Posterior vena cava (tissue), 2 donors: Measurements from ENCODE around the gene PRDX2. TPM values are rescaled to one million over a fixed set of nuclear protein-coding genes. Genes with fewer than 3 reads are reported as not detected.
"Not testable (repeated sequence)": the region's sequence is repeated elsewhere in the genome, so short reads cannot be mapped to it uniquely, and the experiment has no call there.

Experiments used
- DNase-seq: peaks from one replicate; pipeline ENCODE4 v3.0.0-alpha.2; 2020; ENCODE audit warnings: low spot score
- intact Hi-C, 2 donors: fragments of 100-400 bp; cut with DNase I; formaldehyde crosslinking; loops; one replicate each; pipeline versions ENCODE4 v1.14.1 to v1.14.2; 2022 to 2023
- total RNA-seq, 2 donors: library from RNA; stranded (reverse); fragmentation: NEBNext Ultra II Directional; extraction: Animal tissue kit (Norgen Biotek cat#: 25700); gene quantifications; one replicate each; pipeline ENCODE4 v1.2.1, GENCODE V29; 2021
- donor health status: DM: yes; HTN: yes; CAD: no.
- donor health status: DM: yes; HTN: yes; CAD: no.

The PRDX2 gene
- total RNA-seq, 2 donors from 2014 or later, result 126 to 130 TPM

DNA sequence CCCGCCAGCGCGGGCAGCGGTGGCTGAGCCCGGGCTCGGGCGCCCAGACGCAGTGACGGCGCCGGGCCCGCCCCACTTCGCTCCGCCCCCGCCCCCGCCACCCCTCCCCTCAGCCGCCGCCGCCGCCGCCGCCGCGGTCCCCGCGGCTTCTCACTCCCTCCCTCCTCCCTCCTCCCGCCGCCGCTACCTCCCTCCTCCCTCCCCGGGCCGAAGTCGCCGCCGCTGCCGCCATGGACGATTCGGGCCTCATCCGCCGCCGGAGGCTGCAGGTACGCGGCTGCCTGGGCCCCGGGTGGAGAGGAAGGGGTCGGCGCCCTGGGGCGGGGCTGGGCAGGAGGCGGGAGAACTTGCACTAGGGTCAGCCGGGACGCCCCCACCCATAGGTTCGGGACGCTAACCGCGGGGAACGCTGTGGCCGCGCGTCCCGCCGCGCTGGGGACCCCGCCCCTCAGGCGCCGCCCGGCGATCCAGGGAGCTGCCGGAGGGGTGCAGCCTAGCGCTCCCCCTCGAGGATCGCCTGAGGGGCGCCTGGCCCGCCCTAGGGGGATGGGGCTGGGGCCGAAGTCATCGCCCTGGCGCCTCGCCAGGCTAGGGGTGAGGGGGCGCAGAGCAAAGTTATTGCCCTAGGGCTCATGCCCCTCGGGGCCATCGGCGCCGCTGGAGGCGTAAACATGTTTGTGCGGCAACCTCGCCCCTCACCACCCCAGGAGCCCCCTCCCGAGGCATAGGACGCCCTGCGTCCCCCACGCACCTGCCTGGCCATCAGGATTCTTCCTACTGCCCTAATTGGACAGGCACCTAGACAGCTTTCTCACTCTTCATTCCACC lies 32.4 kb upstream of the PRDX2 start:
- DNase-seq, result no peak
- intact Hi-C loops, result no loop called here

DNA sequence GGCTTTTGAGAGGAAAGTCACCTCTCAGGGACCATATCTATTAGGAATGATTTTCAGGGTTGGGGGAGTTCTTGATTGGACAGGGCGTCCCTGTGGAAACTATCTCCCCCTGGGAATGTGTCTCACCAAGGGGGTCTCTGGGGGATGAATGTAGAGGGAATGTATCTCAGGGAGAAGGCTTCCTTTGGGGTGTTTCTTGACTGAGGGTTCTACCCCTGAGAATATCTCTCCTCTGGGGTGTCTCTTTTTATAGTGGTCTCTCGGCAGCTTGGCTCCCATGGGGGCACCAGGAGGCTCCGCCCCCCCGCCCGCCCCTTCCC lies 31.8 kb upstream of the PRDX2 start:
- no peak for DNase-seq
- intact Hi-C loops, result no loop called here

DNA sequence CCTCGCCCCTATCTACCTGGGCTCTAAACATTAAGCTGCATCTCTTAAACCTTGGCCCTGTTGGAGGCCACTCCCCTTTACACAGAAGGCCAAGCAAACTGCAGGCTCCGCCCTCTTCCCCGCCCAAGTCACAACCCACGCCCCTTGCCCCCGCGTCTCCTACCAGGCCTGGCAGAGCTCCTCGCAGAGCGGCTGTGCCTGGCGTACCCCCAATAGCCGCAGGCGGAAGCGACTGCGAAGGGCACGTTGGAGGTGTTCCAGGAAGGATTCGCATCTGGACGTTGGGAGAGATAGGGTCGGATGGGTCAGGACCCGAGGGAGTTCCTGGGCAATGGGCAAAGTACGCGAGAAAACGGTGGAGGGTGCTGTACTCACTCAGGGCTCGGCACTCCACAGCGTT lies 26.9 kb upstream of the PRDX2 start:
- no peak for DNase-seq
- intact Hi-C loops, result no loop called here

DNA sequence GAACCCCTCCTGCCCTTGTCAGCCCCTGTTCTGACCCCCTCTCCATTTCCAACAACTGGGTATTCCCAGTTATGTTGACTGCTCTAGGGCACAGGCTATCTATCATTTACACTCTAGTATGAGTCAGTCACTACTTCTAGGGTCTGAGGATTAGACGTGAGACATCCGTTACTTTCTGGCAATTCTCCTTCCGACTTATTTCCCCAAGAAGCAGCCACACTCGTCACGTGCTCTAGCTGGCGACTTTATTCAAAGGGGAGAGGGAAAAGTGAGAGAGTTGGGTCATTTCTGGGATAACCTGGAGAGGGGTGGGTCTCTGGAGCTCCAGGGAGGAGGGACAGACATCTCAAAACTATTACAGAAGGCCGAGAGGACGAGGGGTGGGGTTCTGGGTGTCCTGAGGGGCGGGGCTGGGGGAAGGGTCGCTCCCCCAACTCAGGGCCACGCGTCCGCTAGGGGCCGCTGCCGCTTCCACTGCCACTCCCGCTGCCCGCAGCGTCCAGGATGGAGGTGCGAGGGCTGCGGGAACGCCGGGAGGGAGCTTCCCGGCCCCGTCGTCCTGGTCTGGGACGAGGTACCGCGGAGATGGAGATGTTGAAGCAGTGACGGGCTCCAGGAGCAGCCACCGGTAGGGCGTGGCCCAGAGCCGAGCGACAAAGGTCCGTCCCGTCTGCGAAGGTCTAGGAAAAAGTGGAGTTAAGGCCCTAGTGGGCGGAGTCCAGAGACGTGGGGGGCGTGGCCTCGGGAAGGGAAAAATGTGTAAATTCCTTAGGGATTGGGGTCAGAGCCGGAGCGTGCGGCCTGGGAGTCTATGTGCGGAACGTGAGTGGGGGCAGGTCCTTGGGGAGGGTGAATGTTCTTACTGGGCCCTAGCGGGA lies 23.9 kb upstream of the PRDX2 start:
- intact Hi-C loops, result no loop called here
- no peak for DNase-seq

DNA sequence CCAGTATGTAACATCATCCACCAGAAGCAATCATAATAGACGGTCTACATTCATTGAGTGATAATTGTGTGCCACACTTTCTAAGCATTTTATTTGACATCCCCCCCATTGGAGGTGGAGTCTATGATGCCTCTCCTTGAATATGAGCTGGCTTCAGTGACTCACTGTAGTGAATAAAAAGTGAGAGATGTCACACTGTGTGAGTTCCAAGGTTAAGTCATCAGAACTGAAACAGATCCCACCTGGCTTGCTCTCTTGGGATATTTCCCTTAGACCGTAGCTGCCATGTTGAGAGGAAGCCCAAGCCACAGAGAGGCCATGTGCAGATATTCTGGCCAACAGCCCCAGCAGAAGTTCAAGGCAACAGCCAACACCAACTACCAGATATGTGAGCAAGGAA lies 20.2 kb upstream of the PRDX2 start:
- intact Hi-C loops, result no loop called here
- DNase-seq, result no peak

DNA sequence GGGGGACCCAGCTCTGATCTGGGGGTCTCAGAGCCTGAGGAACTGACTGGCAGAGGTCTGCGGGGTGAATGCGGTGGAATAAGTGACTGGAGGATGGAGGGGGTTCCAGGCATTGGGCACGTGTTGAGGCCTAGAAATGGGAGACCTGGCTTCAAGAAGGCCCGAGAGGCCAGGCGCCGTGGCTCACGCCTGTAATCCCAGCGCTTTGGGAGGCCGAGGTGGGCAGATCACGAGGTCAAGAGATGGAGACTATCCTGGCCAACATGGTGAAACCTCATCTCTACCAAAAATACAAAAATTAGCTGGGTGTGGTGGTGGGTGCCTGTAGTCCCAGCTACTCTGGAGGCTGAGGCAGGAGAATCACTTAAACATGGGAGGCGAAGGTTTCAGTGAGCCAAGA lies 16.2 kb upstream of the PRDX2 start:
- DNase-seq, intact Hi-C loops: not testable (repeated sequence)

DNA sequence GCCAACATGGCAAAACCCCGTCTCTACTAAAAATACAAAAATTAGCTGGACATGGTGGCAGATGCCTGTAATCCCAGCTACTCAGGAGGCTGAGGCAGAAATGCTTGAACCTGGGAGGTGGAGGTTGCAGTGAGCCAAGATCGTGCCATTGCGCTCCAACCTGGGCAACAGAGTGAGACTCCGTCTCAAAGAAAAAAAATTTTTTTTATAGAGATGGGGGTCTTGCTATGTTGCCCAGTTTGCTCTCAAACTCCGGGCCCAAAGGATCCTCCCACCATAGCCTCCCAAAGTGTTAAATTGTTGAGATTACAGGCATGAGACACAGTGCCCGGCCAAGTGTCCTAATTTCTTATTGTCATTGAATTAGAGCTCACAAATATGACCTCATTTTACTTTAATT lies 15.6 kb upstream of the PRDX2 start:
- DNase-seq, intact Hi-C loops: not testable (repeated sequence)

DNA sequence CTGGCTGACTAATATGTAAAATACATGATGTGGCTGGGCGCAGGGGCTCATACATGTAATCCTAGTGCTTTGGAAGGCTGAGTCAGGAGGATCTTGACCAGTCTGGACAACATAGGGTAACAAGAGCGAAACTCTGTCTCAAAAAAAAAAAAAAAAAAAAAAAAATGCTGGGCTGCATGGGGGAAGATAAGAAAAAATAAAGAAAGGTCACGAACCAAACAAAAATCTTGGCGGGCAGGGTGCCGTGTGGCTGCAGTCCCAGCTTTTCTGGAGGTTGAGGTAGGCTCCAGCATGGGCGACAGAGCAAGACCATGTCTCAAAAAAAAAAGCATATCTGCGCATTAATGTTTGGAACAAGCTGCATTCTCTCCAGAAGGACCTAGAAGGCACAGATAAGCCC lies 13.5 kb upstream of the PRDX2 start:
- no peak for DNase-seq

DNA sequence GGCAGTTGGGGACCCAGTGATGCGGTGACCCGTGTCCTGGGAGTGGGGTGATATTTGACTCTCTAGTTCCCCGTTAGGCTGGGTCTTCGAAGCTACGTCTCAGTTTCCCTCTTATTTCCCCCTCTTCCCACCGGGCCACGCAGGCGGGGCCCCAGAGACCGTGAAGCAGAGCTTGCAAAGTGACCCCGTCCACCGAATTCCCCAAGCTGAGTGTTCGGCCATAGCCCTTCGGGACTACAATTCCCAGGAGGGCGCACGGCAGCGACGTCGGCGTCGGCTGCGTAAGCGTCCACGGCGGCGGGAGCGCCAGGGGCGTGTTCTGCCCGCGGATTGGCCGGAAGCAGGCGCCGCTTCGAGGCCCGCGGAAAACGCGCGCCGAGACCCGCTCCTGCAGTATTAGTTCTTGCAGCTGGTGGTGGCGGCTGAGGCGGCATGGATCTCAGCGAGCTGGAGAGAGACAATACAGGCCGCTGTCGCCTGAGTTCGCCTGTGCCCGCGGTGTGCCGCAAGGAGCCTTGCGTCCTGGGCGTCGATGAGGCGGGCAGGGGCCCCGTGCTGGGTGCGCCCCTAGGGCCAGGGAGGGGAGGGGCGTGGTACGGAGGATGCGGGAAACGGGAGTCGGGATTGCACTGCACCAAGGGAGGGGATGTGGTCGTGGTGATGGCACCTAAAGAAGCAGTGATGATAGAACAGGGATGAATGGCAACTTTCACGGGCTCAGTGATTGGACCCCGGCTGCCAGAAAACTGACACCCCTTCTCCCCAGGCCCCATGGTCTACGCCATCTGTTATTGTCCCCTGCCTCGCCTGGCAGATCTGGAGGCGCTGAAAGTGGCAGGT lies 4.9 kb upstream of the PRDX2 start, which contains the start of gene RNASEH2A:
RNASEH2A (plus strand) TSS at position 343 of the 840 bp plus-strand sequence; CDS start at position 433, 90 bp downstream.
- intact Hi-C loops, result no loop called here
- peak; percentile 97 for DNase-seq

More for the DNA sequence above, 13.5 kb upstream of the PRDX2 start:
- intact Hi-C loops, result no loop called here

DNA sequence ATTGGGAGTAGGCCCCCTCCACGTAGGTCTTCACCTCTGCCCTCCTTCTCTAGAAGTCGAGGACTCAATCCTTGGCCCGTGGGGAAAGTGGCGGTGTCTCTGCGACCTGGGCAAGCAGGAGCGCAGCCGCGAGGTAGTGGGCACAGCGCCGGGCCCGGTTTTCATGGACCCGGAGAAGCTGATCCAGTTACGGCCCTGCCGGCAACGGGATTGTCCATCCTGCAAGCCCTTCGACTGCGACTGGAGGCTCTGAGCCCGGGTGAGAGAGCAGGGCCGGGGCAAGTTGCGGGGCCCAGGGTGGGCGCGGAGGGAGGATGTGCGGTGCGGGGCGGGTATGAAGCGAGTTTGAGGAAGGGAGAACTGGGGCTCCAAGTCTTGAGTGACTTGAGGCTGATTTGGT lies 2.5 kb upstream of the PRDX2 start:
- DNase-seq, result no peak
- intact Hi-C loops, result loop anchor here in 1 of 2 donors (5.0 kb wide), 1 partner anchor 37 kb away; no protein-coding TSS in a partner anchor

DNA sequence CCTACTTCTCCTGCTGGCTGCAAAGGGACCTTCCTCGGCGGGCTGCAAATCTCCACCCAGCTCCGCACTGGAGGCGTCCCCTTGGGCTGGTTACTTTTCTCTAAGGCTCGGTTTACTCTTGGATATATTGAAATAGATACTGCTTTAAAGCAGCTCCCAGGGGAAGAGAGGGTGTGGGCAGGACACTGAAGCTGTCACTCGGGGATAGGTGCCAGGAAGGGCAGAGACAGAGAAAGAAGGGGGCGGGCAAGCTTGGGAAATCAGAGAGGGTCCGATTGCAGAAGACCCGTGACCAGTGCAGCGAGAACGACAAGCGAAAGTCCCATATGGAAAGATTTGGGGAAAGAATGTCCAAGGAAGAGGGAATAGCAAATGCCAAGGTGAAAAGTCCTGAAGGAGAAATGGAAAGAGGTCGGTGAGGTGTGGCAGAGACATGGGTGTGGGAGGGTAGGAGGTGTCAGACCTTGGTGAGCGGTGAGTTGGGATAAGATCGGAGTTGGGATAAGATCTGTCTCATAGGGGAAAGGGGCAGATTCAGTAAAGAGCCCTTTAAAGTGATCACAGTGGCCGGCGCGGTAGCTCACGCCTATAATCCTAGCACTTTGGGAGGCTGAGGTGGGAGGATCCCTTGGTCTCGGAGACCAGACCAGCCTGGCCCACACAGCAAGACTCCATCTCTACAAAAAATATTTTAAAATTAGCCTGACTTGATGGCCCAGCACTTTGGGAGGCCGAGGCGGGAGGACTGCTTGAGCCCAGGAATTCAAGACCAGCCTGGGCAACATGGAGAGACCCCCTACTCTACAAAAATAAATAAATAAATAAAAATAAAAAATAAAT lies 887 bp upstream of the PRDX2 start:
- no peak for DNase-seq
- intact Hi-C loops, result loop anchor here in 1 of 2 donors (5.0 kb wide), 1 partner anchor 35 kb away; no protein-coding TSS in a partner anchor

DNA sequence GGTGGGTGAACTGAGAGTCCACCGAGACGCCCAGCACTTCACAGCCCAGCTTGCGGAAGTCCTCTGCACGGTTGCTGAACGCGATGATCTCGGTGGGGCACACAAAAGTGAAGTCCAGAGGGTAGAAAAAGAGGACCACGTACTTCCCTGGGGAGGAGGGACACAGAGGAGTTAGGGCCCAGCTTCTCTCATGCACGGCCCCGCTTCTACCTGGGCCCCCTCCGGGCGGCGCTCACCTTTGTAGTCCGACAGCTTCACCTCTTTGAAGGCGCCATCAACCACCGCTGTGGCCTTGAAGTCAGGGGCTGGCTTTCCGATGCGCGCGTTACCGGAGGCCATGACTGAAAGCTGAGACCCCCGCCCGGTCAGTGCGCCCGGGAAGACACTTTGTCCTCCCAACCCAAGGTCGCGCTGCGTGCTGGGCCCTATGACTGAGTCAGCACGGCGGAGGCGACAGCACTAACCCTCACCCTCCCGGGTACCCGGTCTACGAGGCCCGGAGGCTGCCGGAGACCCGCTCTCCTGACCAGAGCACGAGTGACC lies 606 bp downstream of the PRDX2 start:
- intact Hi-C loops, result loop anchor here in 1 of 2 donors (5.0 kb wide), 1 partner anchor 34 kb away; no protein-coding TSS in a partner anchor
- no peak for DNase-seq

DNA sequence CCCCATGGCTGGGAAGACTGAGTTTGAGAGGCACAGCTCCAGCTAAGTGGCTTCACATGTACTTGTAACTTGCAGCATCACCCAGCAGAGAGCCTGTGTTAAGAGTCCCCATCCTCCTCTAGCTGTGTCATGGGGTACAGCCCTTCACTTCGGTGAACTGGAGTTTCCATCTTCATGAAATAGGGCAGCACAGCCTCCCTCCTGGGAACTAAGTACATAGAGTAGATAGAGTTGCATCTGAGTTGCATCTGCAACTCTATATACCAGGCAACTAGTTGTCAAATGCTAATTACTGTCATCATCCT lies 1.2 kb downstream of the PRDX2 start:
- intact Hi-C loops, result loop anchor here in 1 of 2 donors (5.0 kb wide), 1 partner anchor 33 kb away; no protein-coding TSS in a partner anchor

DNA sequence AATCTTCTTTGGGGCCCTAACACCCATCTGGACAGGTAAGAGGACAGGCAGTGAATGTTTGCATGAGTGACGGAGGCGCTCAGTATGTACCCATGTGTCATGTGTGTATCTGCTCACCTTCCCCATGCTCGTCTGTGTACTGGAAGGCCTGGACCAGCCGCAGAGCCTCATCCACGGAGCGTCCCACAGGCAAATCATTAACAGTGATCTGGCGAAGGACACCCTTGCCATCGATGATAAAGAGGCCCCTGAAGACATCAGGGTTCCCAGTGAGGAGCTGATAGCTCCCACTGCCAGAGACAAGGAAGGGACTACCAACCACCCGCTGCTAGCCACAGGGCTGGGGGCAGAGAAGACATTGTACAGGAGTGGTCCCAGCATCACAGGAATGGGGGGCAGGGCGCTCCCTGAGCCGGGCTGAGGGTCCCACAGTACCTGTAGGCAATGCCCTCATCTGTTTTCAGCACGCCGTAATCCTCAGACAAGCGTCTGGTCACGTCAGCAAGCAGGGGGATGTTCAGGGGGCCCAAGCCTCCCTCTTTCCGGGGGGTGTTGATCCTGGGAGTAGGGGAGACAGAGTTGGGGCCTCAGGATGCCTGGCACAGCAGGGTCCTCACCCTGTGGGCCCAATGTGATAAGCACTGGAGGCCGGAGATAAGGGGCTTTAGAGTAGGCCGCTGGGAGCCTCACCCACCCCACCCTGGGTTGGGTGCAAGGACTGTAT lies 1.7 kb downstream of the PRDX2 start:
- no peak for DNase-seq
- intact Hi-C loops, result loop anchor here (5.0 kb wide), 2 partner anchors 33 to 38 kb away; no protein-coding TSS in a partner anchor

More for the DNA sequence above, 1.2 kb downstream of the PRDX2 start:
- DNase-seq, result no peak

DNA sequence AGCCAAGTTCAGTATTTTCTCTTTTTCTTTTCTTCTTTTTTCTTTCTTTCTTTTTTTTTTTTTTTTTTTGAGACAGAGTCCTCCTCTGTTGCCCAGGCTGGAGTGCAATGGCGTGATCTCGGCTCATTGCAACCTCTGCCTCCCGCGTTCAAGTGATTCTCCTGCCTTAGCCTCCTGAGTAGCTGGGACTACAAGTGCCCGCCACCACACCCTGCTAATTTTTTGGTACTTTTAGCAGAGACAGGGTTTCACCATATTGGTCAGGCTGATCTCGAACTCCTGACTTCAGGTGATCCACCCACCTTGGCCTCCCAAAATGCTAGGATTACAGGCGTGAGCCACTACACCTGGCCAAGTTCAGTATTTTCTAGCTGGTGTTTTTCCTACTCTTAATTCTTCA lies 4.0 kb downstream of the PRDX2 start:
- intact Hi-C loops, result loop anchor here (2.0 to 5.0 kb wide), 2 partner anchors 21 to 35 kb away; no protein-coding TSS in a partner anchor
- DNase-seq, result not testable (repeated sequence)

DNA sequence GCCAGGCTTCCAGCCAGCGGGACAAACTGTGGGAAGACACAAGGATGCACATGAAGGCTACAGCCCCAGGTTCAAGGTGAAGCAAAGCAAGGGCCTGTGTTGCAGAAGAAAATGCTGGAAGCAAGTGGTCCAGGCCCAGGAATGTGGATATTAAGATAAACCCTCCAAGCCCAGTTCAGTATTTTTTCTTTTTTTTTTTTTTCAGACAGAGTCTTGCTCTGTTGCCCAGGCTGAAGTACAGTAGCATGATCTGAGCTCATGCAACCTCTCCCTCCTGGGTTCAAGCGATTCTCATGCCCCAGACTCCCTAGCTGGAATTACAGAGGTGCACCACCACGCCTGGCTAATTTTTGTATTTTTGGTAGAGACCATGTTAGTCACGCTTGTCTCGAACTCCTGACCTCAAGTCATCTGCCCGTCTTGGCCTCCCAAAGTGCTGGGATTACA lies 4.4 kb downstream of the PRDX2 start:
- DNase-seq, result no peak
- intact Hi-C loops, result loop anchor here (2.0 to 5.0 kb wide), 2 partner anchors 20 to 35 kb away; no protein-coding TSS in a partner anchor
